Measurements from ENCODE around the gene PRKCZ. TPM values are rescaled to one million over a fixed set of nuclear protein-coding genes. Genes with fewer than 3 reads are reported as not detected.

The PRKCZ gene
- polyA plus RNA-seq, 3 donors from 2014 or later, result 7.5 to 14.0 (median 9.4) TPM

GRCh38 chr1:2169200-2169836 is 119.1 kb downstream of the PRKCZ start:
- H3K9me3 Mint-ChIP-seq, result no peaks in the 10 kb centered on the region
- no peak overlapping the region for H3K27ac Mint-ChIP-seq
- peaks cover 0 to 2% (median 2%) of the 10 kb centered on the region in 3 donors for H3K27me3 Mint-ChIP-seq (ENCODE audit: low read depth in 3 of 3)
- peaks cover 0 to 8% (median 3%) of the 10 kb centered on the region in 3 donors for H3K36me3 Mint-ChIP-seq
- DNase-seq, result no peak
- no peak overlapping the region for H3K4me3 Mint-ChIP-seq
- H3K4me1 Mint-ChIP-seq, result no peaks in the 10 kb centered on the region

DNA sequence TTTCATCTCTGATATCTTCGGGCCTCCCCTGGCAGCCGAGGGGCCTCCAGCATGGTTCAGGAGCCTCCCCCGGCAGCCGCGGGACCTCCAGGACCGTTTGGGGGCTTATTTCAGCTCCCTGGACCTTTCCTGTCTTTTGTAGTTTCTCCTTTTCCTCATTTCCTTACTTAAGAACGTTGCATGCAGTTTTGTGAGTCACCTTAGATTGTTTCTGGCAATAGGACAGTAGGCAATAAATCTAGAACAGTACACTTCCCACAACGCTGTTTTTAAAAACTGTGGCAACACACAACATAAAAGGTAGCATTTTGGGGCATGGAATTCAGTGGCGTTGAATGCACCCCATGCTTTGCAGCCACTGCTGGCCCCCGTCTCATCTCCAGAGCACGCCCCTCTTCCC is 120.0 kb downstream of the PRKCZ start:
- no peaks in the 10 kb centered on the region for H3K9me3 Mint-ChIP-seq
- H3K27ac Mint-ChIP-seq, result no peak overlapping the region
- H3K27me3 Mint-ChIP-seq (ENCODE audit: low read depth in 3 of 3), result peaks cover 0 to 2% (median 2%) of the 10 kb centered on the region in 3 donors
- H3K4me1 Mint-ChIP-seq, result no peaks in the 10 kb centered on the region
- peaks cover 0 to 4% (median 3%) of the 10 kb centered on the region in 3 donors for H3K36me3 Mint-ChIP-seq
- no peak overlapping the region for H3K4me3 Mint-ChIP-seq
- no peak for DNase-seq

GRCh38 chr1:2172012-2172411 is 121.8 kb downstream of the PRKCZ start:
- Mint-ChIP-seq H3K9me3 (no peaks in the 10 kb centered on the region), H3K36me3 (peaks cover 0 to 4% (median 3%) of the 10 kb centered on the region in 3 donors), H3K4me3 (no peak overlapping the region), H3K27me3 (ENCODE audit: low read depth in 3 of 3) (peaks cover 0 to 2% (median 2%) of the 10 kb centered on the region in 3 donors), H3K4me1 (no peaks in the 10 kb centered on the region), H3K27ac (no peak overlapping the region)
- no peak for DNase-seq

DNA sequence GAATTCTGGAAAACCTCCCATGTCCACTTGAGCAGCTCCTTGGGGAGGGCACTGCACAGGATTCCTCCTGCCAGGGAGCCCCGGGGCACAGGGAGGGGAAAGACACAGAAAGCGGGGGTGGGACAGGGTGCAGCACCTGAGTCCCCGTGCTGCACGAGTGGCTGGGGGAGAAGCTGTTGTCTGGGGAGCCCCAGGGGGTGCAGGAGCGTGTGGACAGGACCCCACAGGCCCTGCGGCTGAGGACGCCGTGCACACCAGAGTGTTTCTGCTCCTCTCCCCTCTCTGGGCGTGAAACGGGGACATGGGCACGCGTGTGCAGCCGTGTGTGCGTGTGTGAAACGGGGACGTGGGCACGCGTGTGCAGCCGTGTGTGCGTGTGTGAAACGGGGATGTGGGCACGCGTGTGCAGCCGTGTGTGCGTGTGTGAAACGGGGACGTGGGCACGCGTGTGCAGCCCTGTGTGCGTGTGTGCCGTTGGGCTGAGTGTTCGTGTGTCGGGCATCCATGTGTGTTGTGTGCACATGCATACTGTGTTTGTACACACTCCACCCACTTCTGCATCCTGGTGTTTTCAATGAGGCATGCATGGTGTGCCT is 122.4 kb downstream of the PRKCZ start:
- H3K9me3 Mint-ChIP-seq, result no peaks in the 10 kb centered on the region
- H3K27ac Mint-ChIP-seq, result no peak overlapping the region
- no peak overlapping the region for H3K4me3 Mint-ChIP-seq
- no peak for DNase-seq
- H3K27me3 Mint-ChIP-seq (ENCODE audit: low read depth in 3 of 3), result peaks cover 0 to 2% (median 2%) of the 10 kb centered on the region in 3 donors
- H3K4me1 Mint-ChIP-seq, result no peaks in the 10 kb centered on the region
- peaks cover 0 to 4% (median 3%) of the 10 kb centered on the region in 3 donors for H3K36me3 Mint-ChIP-seq

GRCh38 chr1:2173546-2174347 is 123.5 kb downstream of the PRKCZ start:
- Mint-ChIP-seq H3K36me3 (peaks cover 0 to 4% (median 3%) of the 10 kb centered on the region in 3 donors), H3K27me3 (ENCODE audit: low read depth in 3 of 3) (peaks cover 0 to 2% (median 2%) of the 10 kb centered on the region in 3 donors), H3K4me3 (no peak overlapping the region), H3K9me3 (no peaks in the 10 kb centered on the region), H3K27ac (no peak overlapping the region), H3K4me1 (no peaks in the 10 kb centered on the region)
- DNase-seq, result no peak

GRCh38 chr1:2174348-2175054 is 124.3 kb downstream of the PRKCZ start:
- no peaks in the 10 kb centered on the region for H3K9me3 Mint-ChIP-seq
- H3K27ac Mint-ChIP-seq, result peak overlapping the region in 2 of 6 donors; percentile 11 to 49
- DNase-seq, result peak in 1 of 3 donors; percentile 21
- peaks cover 0 to 2% (median 2%) of the 10 kb centered on the region in 3 donors for H3K27me3 Mint-ChIP-seq (ENCODE audit: low read depth in 3 of 3)
- H3K4me1 Mint-ChIP-seq, result no peaks in the 10 kb centered on the region
- no peak overlapping the region for H3K4me3 Mint-ChIP-seq
- peaks cover 0 to 4% (median 3%) of the 10 kb centered on the region in 3 donors for H3K36me3 Mint-ChIP-seq

GRCh38 chr1:2175055-2175414 is 124.8 kb downstream of the PRKCZ start:
- Mint-ChIP-seq H3K36me3 (peaks cover 0 to 4% (median 3%) of the 10 kb centered on the region in 3 donors), H3K27ac (peak overlapping the region in 1 of 6 donors; percentile 11), H3K4me1 (no peaks in the 10 kb centered on the region), H3K4me3 (no peak overlapping the region), H3K9me3 (no peaks in the 10 kb centered on the region), H3K27me3 (ENCODE audit: low read depth in 3 of 3) (peaks cover 0 to 2% (median 2%) of the 10 kb centered on the region in 3 donors)
- no peak for DNase-seq

- peaks cover 0 to 4% (median 2%) of the 10 kb centered on the region in 3 donors for H3K27me3 Mint-ChIP-seq (ENCODE audit: low read depth in 3 of 3)
- no peaks in the 10 kb centered on the region for H3K9me3 Mint-ChIP-seq
Observed at GRCh38 chr1:2175681-2176454, 125.7 kb downstream of the PRKCZ start.

DNA sequence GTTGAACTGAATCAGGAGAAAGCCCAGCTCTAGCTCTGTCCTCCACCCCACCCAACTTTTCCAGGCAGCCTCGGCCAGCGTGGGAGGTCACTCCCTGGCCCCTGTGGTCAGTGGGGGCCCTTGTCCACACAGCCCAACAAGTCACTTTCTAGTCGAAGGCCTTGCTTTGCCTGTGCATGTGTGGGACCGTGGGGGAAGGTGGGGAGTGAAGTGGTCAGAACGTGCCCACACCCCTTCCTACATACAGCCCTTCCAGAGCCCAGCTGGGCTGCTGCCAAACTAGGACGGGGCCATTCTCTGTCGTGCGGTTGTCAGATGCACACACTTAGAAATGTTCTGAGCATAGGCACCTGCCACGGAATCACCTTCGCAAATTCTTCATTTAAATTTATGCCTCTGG is 126.4 kb downstream of the PRKCZ start:
- Mint-ChIP-seq H3K4me3 (no peak overlapping the region), H3K4me1 (no peaks in the 10 kb centered on the region), H3K9me3 (no peaks in the 10 kb centered on the region), H3K27me3 (ENCODE audit: low read depth in 3 of 3) (peaks cover 0 to 4% (median 2%) of the 10 kb centered on the region in 3 donors), H3K36me3 (peaks cover 0 to 7% (median 0%) of the 10 kb centered on the region in 3 donors), H3K27ac (no peak overlapping the region)
- no peak for DNase-seq

More at GRCh38 chr1:2175681-2176454, 125.7 kb downstream of the PRKCZ start:
- H3K4me3 Mint-ChIP-seq, result no peak overlapping the region
- DNase-seq, result no peak
- peaks cover 0 to 7% (median 0%) of the 10 kb centered on the region in 3 donors for H3K36me3 Mint-ChIP-seq
- H3K27ac Mint-ChIP-seq, result no peak overlapping the region
- no peaks in the 10 kb centered on the region for H3K4me1 Mint-ChIP-seq

- Mint-ChIP-seq H3K4me3 (no peak overlapping the region), H3K9me3 (no peaks in the 10 kb centered on the region), H3K36me3 (peaks cover 0 to 7% (median 0%) of the 10 kb centered on the region in 3 donors), H3K4me1 (no peaks in the 10 kb centered on the region), H3K27me3 (ENCODE audit: low read depth in 3 of 3) (peaks cover 0 to 5% (median 4%) of the 10 kb centered on the region in 3 donors), H3K27ac (no peak overlapping the region)
- no peak for DNase-seq
Observed at GRCh38 chr1:2177541-2177940, 127.3 kb downstream of the PRKCZ start.

DNA sequence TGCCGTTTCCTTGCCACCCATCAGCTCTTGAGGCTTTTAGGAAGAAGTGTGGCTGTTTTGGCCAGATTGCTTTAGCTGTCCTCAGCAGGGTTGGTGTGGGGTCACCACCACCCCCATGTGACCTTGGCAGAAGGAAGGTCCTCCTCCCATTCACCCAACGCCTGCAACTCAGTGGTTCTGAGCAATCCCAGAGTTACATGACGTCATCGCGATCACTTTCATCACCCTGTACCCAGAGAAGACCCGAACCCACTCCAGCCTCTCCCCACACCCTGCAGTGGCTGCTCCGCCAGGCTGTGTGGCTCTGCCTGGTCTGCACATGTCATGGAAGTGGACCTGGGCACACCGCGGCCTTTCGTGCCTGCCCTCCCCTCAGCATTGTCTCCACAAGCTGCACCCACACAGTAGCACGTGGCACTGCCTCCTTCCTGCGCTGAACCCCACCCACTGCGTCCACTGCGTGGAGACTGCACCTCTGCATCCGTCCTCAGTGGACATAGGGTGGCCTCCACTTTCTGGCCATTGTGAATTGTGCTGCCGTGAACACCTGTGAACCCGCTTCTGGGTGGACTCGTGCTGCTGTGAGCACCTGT is 127.8 kb downstream of the PRKCZ start:
- DNase-seq, result no peak
- no peaks in the 10 kb centered on the region for H3K9me3 Mint-ChIP-seq
- peaks cover 0 to 4% (median 0%) of the 10 kb centered on the region in 3 donors for H3K36me3 Mint-ChIP-seq
- H3K27ac Mint-ChIP-seq, result no peak overlapping the region
- H3K27me3 Mint-ChIP-seq (ENCODE audit: low read depth in 3 of 3), result peaks cover 0 to 5% (median 4%) of the 10 kb centered on the region in 3 donors
- H3K4me3 Mint-ChIP-seq, result no peak overlapping the region
- H3K4me1 Mint-ChIP-seq, result no peaks in the 10 kb centered on the region

DNA sequence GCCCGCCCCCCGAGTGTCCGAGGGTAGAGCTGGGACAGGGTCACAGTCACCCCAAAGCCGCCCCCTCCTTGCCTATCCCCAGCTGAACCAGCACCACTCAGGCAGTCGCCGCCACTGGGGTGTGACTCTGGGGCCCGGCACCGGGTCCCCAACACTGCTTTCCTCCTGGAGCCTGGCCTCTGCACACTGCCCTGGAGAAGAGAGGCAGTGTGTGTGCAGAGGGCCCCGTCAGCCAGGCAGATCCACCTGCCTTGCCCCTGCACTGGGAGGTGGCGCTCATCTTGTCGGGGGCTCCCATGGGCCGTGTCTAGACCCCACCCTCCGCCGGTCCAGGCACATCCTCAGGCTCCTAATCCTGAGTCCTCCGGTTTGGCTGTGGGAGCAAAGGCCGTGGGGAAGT is 128.7 kb downstream of the PRKCZ start:
- peaks cover 0 to 3% (median 0%) of the 10 kb centered on the region in 3 donors for H3K36me3 Mint-ChIP-seq
- H3K27ac Mint-ChIP-seq, result no peak overlapping the region
- H3K27me3 Mint-ChIP-seq (ENCODE audit: low read depth in 3 of 3), result peaks cover 2 to 4% (median 4%) of the 10 kb centered on the region in 3 donors
- no peak overlapping the region for H3K4me3 Mint-ChIP-seq
- no peaks in the 10 kb centered on the region for H3K9me3 Mint-ChIP-seq
- H3K4me1 Mint-ChIP-seq, result no peaks in the 10 kb centered on the region
- DNase-seq, result no peak

Data from immature natural killer cell (primary cell).